GM21390 (cell line): Measurements from ENCODE around the gene GYG2.
"Not testable (repeated sequence)": the region's sequence is repeated elsewhere in the genome, so short reads cannot be mapped to it uniquely, and the experiment has no call there.

Experiments
- ATAC-seq: cut with Tn5 transposase; IDR thresholded peaks from one replicate; pipeline ENCODE4 v1.9.1; 2021; ENCODE audit not compliant: unreplicated experiment

The GYG2 gene

DNA sequence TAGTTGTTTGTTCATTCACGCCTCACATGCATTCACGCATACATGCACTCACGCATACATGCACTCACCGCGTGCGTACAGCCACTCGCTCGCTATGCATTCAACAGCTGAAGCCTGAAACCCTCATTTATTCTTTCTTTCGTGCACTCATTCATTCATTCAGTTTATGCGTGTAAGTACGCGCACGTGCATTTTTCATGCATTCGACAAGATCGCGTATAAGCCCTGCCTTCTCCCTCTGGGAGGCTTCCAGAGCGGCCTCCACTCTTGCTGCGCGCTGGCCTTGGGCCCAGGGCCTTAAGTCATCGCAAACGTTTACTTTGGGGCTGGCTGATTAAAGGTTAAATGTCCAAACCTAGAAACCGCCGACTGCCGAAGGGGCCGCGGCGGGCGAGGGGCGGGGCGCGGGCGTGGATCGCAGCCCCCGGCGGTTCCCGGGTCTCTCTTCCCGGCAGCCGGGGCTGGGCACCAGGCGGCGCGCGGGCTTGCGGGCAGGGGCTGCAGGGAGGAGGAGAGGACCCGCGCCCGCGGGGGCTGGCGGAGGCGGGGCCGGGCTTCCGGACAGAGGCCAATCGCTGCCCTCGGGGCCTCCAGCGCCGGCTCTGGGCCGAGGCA is at the start of gene GYG2:
GYG2 (plus strand) TSS at position 587 of the 615 bp plus-strand sequence. CDS start 1,259 bp downstream, outside the sequence.
- ATAC-seq, result no peak

DNA sequence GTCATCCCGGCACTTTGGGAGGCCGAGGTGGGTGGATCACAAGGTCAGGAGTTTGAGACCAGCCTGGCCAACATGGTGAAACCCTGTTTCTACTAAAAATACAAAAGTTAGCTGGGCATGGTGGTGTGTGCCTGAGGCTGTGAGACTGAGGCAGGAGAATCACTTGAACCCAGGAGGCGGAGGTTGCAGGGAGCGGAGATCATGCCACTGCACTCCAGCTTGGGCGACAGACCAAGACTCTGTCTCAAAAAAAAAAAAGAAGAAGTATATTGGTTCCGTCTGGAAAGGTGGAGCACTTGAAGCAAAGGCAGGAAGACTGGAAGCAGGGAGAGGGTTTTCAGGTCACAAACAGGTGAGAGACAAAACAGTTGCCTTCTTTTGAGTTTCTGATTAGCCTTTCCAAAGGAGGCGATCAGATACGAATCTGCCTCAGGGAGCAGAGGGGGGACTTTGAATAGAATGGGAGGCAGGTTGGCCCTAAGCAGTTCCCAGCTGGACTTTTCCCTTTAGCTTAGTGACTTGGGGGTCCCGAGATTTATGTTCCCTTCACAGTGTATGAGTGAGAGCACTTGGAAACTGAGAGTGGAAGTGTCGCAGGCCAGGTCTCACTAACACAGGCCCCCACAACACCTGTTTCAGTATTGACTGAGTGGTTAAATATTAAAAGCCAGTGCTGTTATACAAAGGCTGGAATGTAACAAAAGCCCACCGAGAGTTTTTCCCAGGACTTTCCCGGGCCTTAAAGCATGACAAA is 48.1 kb upstream of the GYG2 start:
- ATAC-seq, result not testable (repeated sequence)

- ATAC-seq, result no peak
Observed at GRCh38 chrX:2781226-2781571, 47.5 kb upstream of the GYG2 start.

- ATAC-seq, result no peak
Observed at GRCh38 chrX:2781698-2782097, 47.0 kb upstream of the GYG2 start.

DNA sequence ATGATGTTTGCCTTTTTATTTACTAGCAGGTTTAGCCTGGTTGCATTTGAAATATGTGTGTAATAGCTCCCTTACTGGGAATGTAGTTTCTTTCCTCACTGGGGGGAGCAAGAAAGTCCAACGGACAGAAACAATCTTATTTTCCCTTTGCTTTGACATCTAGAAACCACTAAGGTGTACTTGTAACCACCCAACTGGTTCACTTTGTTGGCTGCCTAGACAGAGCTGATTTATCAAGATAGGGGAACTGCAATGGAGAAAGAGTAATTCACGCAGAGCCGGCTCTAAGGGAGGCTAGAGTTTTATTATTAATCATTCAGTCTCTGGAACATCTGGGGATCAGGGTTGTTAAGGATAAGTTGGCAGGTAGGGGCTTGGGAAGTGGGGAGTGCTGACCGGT is 46.6 kb upstream of the GYG2 start:
- no peak for ATAC-seq

- ATAC-seq, result no peak
Observed at GRCh38 chrX:2782778-2783177, 46.0 kb upstream of the GYG2 start.

- ATAC-seq, result no peak
Observed at GRCh38 chrX:2784026-2784425, 44.7 kb upstream of the GYG2 start.

DNA sequence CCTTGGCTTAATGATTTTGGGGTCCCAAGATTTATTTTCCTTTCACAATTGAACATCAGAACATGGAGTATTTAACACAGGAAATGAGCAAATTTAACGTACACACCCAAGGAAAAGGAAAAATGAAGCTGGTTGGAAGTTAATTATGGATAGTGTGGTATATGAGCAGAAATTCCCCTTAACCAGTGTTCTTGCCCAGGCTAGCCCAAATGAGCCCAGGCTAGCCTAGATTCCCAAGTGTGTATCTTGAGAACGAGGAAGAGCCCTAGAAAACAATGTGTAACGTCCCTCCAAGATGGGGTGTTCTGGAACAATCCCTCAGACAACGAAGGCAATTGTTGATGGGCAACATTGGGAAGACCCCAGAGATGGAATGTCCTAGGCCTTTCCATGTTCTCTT is 43.2 kb upstream of the GYG2 start:
- no peak for ATAC-seq

GRCh38 chrX:2788980-2789379 is 39.8 kb upstream of the GYG2 start:
- ATAC-seq, result no peak

GRCh38 chrX:2789569-2789968 is 39.2 kb upstream of the GYG2 start:
- ATAC-seq, result no peak

- no peak for ATAC-seq
Observed at GRCh38 chrX:2793752-2794151, 35.0 kb upstream of the GYG2 start.

GRCh38 chrX:2794336-2794735 is 34.4 kb upstream of the GYG2 start:
- no peak for ATAC-seq

DNA sequence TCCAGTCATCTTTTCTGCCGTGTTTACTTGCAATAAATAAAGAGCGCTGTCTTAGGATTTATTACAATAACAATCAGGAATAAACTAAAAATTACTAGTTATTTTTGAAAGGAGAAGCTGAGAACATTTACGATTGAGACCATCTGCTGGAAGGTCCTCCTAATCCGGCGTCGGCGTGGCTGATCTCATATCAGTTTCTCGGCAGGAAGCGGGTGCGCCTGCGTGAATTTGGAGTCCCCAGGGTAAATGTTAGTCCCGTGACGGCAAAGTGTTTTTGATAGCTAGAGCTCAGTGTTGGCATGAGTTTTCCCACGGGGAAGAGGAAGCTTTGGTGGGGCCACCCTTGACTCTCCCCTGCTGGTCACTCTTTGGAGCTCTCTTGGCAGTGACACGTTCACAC is 31.9 kb upstream of the GYG2 start:
- ATAC-seq, result not testable (repeated sequence)

GRCh38 chrX:2799369-2799768 is 29.4 kb upstream of the GYG2 start:
- ATAC-seq, result no peak

GRCh38 chrX:2799980-2800379 is 28.8 kb upstream of the GYG2 start:
- ATAC-seq, result not testable (repeated sequence)

DNA sequence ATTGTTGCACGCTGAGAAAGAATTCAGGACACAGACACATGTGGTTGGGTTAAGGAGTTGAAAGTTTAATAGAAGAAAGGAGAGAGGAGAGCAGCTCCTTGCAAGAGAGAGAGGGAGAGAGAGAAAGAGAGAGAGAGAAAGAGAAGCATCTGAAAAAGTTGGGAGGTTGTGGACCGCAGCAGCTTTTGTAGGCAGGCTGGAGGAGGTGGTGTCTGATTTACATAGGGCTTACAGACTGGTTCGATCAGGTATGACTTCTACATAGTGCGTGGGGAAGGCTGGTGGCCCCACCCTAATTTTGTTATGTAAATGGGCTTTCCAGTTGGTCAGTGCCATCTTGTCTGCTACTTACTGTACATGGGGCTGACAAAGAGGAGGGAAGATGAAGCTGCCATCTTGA is 27.5 kb upstream of the GYG2 start:
- ATAC-seq, result no peak

- not testable (repeated sequence) for ATAC-seq
Observed at GRCh38 chrX:2802376-2803090, 26.2 kb upstream of the GYG2 start.

GRCh38 chrX:2803486-2803885 is 25.2 kb upstream of the GYG2 start:
- not testable (repeated sequence) for ATAC-seq

GRCh38 chrX:2804106-2804843 is 24.5 kb upstream of the GYG2 start:
- not testable (repeated sequence) for ATAC-seq

DNA sequence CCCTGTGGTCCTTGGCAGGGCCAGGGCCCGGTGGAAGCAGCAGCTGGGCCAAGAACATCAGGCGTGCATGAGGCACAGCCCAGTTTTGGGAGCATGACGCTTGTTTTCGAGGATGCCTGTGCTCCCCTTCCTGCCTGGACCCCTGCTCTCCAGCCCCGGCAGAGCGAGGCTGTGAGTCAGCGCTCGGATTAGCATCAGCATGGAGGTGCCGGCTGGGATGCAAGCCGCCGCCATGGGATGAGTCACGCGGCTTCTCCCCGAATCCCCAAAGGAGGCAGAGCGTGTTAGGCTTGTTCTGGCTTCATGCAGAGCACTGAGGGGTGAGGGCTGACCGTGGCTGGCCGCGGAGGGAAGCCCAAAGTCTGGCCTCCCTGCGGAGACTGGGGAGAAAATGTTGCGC is 23.9 kb upstream of the GYG2 start:
- ATAC-seq, result not testable (repeated sequence)

GRCh38 chrX:2811271-2811670 is 17.5 kb upstream of the GYG2 start:
- ATAC-seq, result no peak
